SH-SY5Y (cell line): ENCODE measurements around the gene SV2C.

ENCODE experiments used
- GATA2 ChIP-seq: IDR thresholded peaks from 2 replicates; pipeline ENCODE4 v1.6.1; 2011; ENCODE audit warnings: mild to moderate bottlenecking, low read depth, low read length
- GATA3 ChIP-seq: IDR thresholded peaks from 2 replicates; pipeline ENCODE4 v1.6.1; 2011; ENCODE audit warnings: low read depth, mild to moderate bottlenecking, low read length, moderate library complexity

- TF ChIP-seq GATA2 (no peak; the same call in 1 of the 2 replicates), GATA3 (no peak)
Observed at GRCh38 chr5:76082772-76083554, at the start of gene SV2C.
